Stimulated activated naive CD8-positive, alpha-beta T cell treated with anti-CD3 and anti-CD28 coated beads, Interleukin-15, amount 100 ng/mL, for 72 hours (primary cell): Measurements from ENCODE around the gene HOXD8.
A peak's percentile ranks its signal among the peaks of the same experiment; 100 is the strongest.

Source experiments
- ATAC-seq: fragments of 150-1000 bp; cut with Tn5 transposase; 2 replicates; pipeline ENCODE4 v1.10.0; 2021; ENCODE audit warnings: mild to moderate bottlenecking, moderate library complexity
- DNase-seq, 2 donors: peaks; one replicate each; pipeline ENCODE4 v3.0.0; 2021 to 2022
- H3K27ac Mint-ChIP-seq, 2 donors: one replicate each; pipeline ENCODE4 v1.8.0; 2022; ENCODE audit warnings: mild to moderate bottlenecking in 2 of 2, mixed read lengths in 2 of 2, moderate library complexity in 2 of 2
- H3K27me3 Mint-ChIP-seq: one replicate; pipeline ENCODE4 v1.8.0; 2022; ENCODE audit warnings: mixed read lengths
- H3K4me1 Mint-ChIP-seq: one replicate; pipeline ENCODE4 v1.8.0; 2022; ENCODE audit warnings: mild to moderate bottlenecking, mixed read lengths
- H3K4me3 Mint-ChIP-seq, 2 donors: one replicate each; pipeline ENCODE4 v1.8.0; 2022; ENCODE audit warnings: mild to moderate bottlenecking in 2 of 2, mixed read lengths in 2 of 2, moderate library complexity in 1 of 2
- H3K9me3 Mint-ChIP-seq, 2 donors: one replicate each; pipeline ENCODE4 v1.8.0; 2022; ENCODE audit warnings: mixed read lengths in 2 of 2

The HOXD8 gene

GRCh38 chr2:176170602-176171305, 41.2 kb downstream of the HOXD8 start:
- Mint-ChIP-seq H3K4me3 (no peak overlapping the region), H3K4me1 (peaks cover 34% of the 10 kb centered on the region), H3K27me3 (peaks cover 100% of the 10 kb centered on the region), H3K27ac (no peak overlapping the region), H3K9me3 (no peaks in the 10 kb centered on the region)
- DNase-seq (no peak), ATAC-seq (no peak)

- ATAC-seq, result no peak
- Mint-ChIP-seq H3K9me3 (no peaks in the 10 kb centered on the region), H3K4me3 (peak overlapping the region in 1 of 2 donors; percentile 43), H3K27me3 (peaks cover 100% of the 10 kb centered on the region), H3K4me1 (peaks cover 40% of the 10 kb centered on the region), H3K27ac (no peak overlapping the region)
- no peak for DNase-seq
Observed at GRCh38 chr2:176171351-176172006, 42.0 kb downstream of the HOXD8 start.

- H3K27ac Mint-ChIP-seq, result no peak overlapping the region
- peak overlapping the region; percentile 17 to 43 for H3K4me3 Mint-ChIP-seq
- no peaks in the 10 kb centered on the region for H3K9me3 Mint-ChIP-seq
- H3K4me1 Mint-ChIP-seq, result peaks cover 41% of the 10 kb centered on the region
- H3K27me3 Mint-ChIP-seq, result peaks cover 100% of the 10 kb centered on the region
- peak; percentile 19 for ATAC-seq
- DNase-seq, result no peak
Observed at GRCh38 chr2:176172007-176172894, 42.7 kb downstream of the HOXD8 start.

DNA sequence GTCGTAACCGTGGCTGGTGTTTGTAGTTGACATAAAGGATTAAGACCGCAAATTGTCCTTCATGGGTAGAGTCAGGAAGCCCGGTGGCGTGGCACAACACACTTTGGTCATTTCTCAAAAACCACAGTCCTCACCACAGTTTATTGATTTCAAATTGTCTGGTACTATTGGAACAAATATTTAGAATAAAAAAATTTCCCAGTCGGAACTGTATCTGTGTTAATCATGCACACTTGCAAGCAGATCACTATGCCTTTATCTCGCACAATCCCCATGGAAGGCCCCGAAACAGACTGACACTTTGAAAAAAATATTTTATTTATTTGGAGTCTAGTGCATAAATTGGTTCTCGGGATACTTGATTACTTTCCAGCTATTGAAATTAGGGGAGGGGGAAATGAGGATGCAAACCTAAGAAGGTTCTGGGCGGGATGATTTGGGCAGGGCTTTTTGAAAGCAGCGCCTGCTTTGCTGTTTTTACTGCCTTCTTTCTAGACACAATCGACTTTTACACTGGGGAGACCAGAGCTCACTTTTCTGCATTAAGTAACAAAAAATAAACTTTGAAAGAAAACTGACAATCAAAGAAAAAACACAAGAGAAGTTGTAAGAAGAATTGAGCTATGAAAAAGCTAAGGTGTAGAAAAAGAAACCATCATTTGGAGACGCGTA, 43.5 kb downstream of the HOXD8 start:
- Mint-ChIP-seq H3K27ac (no peak overlapping the region), H3K4me3 (peak overlapping the region in 1 of 2 donors; percentile 19), H3K9me3 (no peaks in the 10 kb centered on the region), H3K27me3 (peaks cover 100% of the 10 kb centered on the region), H3K4me1 (peaks cover 46% of the 10 kb centered on the region)
- ATAC-seq, result no peak
- DNase-seq, result no peak

GRCh38 chr2:176173567-176174381, 44.3 kb downstream of the HOXD8 start:
- Mint-ChIP-seq H3K27ac (no peak overlapping the region), H3K9me3 (no peaks in the 10 kb centered on the region), H3K4me1 (peaks cover 50% of the 10 kb centered on the region), H3K4me3 (peak overlapping the region in 1 of 2 donors; percentile 75), H3K27me3 (peaks cover 100% of the 10 kb centered on the region)
- ATAC-seq, result no peak
- no peak for DNase-seq

DNA sequence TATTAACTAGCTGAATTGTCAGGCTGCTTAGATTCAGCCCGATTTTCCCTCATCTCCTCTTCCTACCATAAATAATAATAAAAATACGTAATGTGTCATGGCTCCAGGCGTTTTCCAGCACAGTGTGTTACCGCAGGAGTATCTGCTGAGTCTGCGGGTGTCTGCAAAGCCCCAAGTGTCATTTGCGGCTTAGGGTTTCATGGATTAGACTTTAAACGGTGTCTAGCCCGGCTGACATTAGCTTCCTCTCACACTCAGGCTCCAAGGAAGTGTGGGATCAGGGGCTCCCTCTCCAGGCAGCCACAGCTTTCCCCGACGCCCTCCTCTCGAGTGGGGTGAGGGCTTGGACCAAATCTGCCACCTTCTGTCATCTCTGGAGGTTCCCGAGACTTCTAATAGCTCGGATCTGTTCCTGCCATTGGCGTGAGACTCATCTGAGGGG, 44.9 kb downstream of the HOXD8 start:
- H3K9me3 Mint-ChIP-seq, result no peaks in the 10 kb centered on the region
- peaks cover 100% of the 10 kb centered on the region for H3K27me3 Mint-ChIP-seq
- no peak overlapping the region for H3K27ac Mint-ChIP-seq
- DNase-seq (no peak), ATAC-seq (no peak)
- peaks cover 50% of the 10 kb centered on the region for H3K4me1 Mint-ChIP-seq
- peak overlapping the region; percentile 74 to 75 for H3K4me3 Mint-ChIP-seq

GRCh38 chr2:176174824-176175708, 45.6 kb downstream of the HOXD8 start:
- Mint-ChIP-seq H3K9me3 (no peaks in the 10 kb centered on the region), H3K27ac (no peak overlapping the region), H3K4me3 (peak overlapping the region; percentile 74 to 75), H3K4me1 (peaks cover 50% of the 10 kb centered on the region), H3K27me3 (peaks cover 100% of the 10 kb centered on the region)
- DNase-seq (no peak), ATAC-seq (peak; percentile 44)

- ATAC-seq (no peak), DNase-seq (no peak)
- Mint-ChIP-seq H3K4me3 (no peak overlapping the region), H3K27me3 (peaks cover 99% of the 10 kb centered on the region), H3K4me1 (peaks cover 50% of the 10 kb centered on the region), H3K9me3 (no peaks in the 10 kb centered on the region), H3K27ac (no peak overlapping the region)
Observed at GRCh38 chr2:176175709-176176607, 46.5 kb downstream of the HOXD8 start.

GRCh38 chr2:176177580-176178037, 48.1 kb downstream of the HOXD8 start:
- Mint-ChIP-seq H3K27ac (no peak overlapping the region), H3K4me1 (peaks cover 42% of the 10 kb centered on the region), H3K27me3 (peaks cover 92% of the 10 kb centered on the region), H3K9me3 (no peaks in the 10 kb centered on the region), H3K4me3 (peak overlapping the region; percentile 71 to 75)
- ATAC-seq (peak; percentile 27), DNase-seq (no peak)

- Mint-ChIP-seq H3K27ac (no peak overlapping the region), H3K4me3 (peak overlapping the region; percentile 71 to 75), H3K9me3 (no peaks in the 10 kb centered on the region), H3K27me3 (peaks cover 92% of the 10 kb centered on the region), H3K4me1 (peaks cover 38% of the 10 kb centered on the region)
- no peak for DNase-seq
- peak; percentile 37 for ATAC-seq
Observed at GRCh38 chr2:176178038-176178756, 48.7 kb downstream of the HOXD8 start.

DNA sequence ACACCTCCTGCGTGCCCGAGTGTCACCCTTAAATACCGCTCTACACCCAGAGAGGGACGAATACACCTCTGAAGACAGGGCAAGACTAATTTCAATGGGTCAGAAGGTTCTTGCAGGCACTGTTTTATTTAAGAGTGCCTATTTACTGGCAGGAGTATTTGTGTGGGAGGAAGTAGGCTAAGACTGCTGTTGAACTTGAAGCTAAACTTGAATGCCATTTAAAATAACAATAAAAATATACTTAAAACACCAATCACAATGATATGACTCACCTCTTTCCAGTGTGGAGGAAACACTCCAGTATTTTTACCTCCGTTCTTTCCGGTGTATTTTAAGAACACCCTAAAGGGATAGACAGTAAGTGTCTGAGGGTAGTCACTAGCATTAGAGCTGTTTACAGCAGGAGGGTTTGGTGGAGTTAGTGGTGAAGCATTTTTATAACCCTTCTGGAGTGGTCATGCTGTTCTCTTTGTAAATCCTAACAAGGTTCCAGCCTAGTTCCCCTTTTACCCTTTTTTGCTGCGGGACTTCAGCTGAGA, 49.3 kb downstream of the HOXD8 start:
- Mint-ChIP-seq H3K27ac (no peak overlapping the region), H3K27me3 (peaks cover 92% of the 10 kb centered on the region)
- no peak for ATAC-seq

GRCh38 chr2:176181551-176181950, 52.0 kb downstream of the HOXD8 start:
- ATAC-seq (no peak), DNase-seq (no peak)
- H3K9me3 Mint-ChIP-seq, result no peaks in the 10 kb centered on the region
- H3K4me3 Mint-ChIP-seq, result no peak overlapping the region
- peaks cover 92% of the 10 kb centered on the region for H3K27me3 Mint-ChIP-seq
- H3K27ac Mint-ChIP-seq, result no peak overlapping the region
- H3K4me1 Mint-ChIP-seq, result peaks cover 10% of the 10 kb centered on the region

More for the DNA sequence above, 49.3 kb downstream of the HOXD8 start:
- H3K4me3 Mint-ChIP-seq, result peak overlapping the region in 1 of 2 donors; percentile 75
- H3K4me1 Mint-ChIP-seq, result peaks cover 35% of the 10 kb centered on the region
- DNase-seq, result no peak
- no peaks in the 10 kb centered on the region for H3K9me3 Mint-ChIP-seq
